ENCODE measurements around the gene TBRG1. TPM values are rescaled to one million over a fixed set of nuclear protein-coding genes. Genes with fewer than 3 reads are reported as not detected.
"Not testable (repeated sequence)": the region's sequence is repeated elsewhere in the genome, so short reads cannot be mapped to it uniquely, and the experiment has no call there.

TBRG1 gene
- polyA plus RNA-seq (ENCODE audit: insufficient read length in 3 of 3) = 10 to 100 TPM; 25.9 to 41.5 (median 30.3) TPM
- long read RNA-seq, donor 1, full-length matches to known transcripts = 3 of 3 reads
- long read RNA-seq, donor 1, partial matches to known transcripts = 0 of 3 reads
- long read RNA-seq, donor 1, other reads (novel, unspliced or antisense) = 0 of 3 reads
- long read RNA-seq, donor 2, full-length matches to known transcripts = 2 of 2 reads
- long read RNA-seq, donor 2, partial matches to known transcripts = 0 of 2 reads
- long read RNA-seq, donor 2, other reads (novel, unspliced or antisense) = 0 of 2 reads
- long read RNA-seq, donor 3, partial matches to known transcripts = 0 of 1 reads
- long read RNA-seq, donor 3, other reads (novel, unspliced or antisense) = 0 of 1 reads
- long read RNA-seq, donor 4, full-length matches to known transcripts = 4 of 14 reads
- long read RNA-seq, donor 4, partial matches to known transcripts = 10 of 14 reads
- long read RNA-seq, donor 4, other reads (novel, unspliced or antisense) = 0 of 14 reads
- long read RNA-seq, donor 5 = 0 reads
- long read RNA-seq, donor 6, partial matches to known transcripts = 16 of 18 reads
- long read RNA-seq, donor 6, other reads (novel, unspliced or antisense) = 0 of 18 reads
- long read RNA-seq, donor 7, full-length matches to known transcripts = 4 of 4 reads
- long read RNA-seq, donor 7, partial matches to known transcripts = 0 of 4 reads
- long read RNA-seq, donor 7, other reads (novel, unspliced or antisense) = 0 of 4 reads
- long read RNA-seq, donor 8, full-length matches to known transcripts = 7 of 12 reads
- long read RNA-seq, donor 8, partial matches to known transcripts = 5 of 12 reads
- long read RNA-seq, donor 8, other reads (novel, unspliced or antisense) = 0 of 12 reads
- long read RNA-seq, donor 9, full-length matches to known transcripts = 6 of 6 reads
- long read RNA-seq, donor 9, partial matches to known transcripts = 0 of 6 reads
- long read RNA-seq, donor 9, other reads (novel, unspliced or antisense) = 0 of 6 reads
- long read RNA-seq, donor 10, full-length matches to known transcripts = 2 of 2 reads
- long read RNA-seq, donor 10, partial matches to known transcripts = 0 of 2 reads
- long read RNA-seq, donor 10, other reads (novel, unspliced or antisense) = 0 of 2 reads
- long read RNA-seq, donor 11, full-length matches to known transcripts = 2 of 2 reads
- long read RNA-seq, donor 11, partial matches to known transcripts = 0 of 2 reads
- long read RNA-seq, donor 11, other reads (novel, unspliced or antisense) = 0 of 2 reads
- long read RNA-seq, donor 12, partial matches to known transcripts = 6 of 7 reads
- long read RNA-seq, donor 12, other reads (novel, unspliced or antisense) = 0 of 7 reads
- long read RNA-seq, donor 13 = 0 reads
- long read RNA-seq, donor 14, full-length matches to known transcripts = 2 of 2 reads
- long read RNA-seq, donor 14, partial matches to known transcripts = 0 of 2 reads
- long read RNA-seq, donor 14, other reads (novel, unspliced or antisense) = 0 of 2 reads
- long read RNA-seq, donor 15, partial matches to known transcripts = 0 of 2 reads
- long read RNA-seq, donor 15, other reads (novel, unspliced or antisense) = 0 of 2 reads
- long read RNA-seq, donor 16, full-length matches to known transcripts = 13 of 13 reads
- long read RNA-seq, donor 16, partial matches to known transcripts = 0 of 13 reads
- long read RNA-seq, donor 16, other reads (novel, unspliced or antisense) = 0 of 13 reads

GRCh38 chr11:124622531-124623451 is at the start of gene TBRG1:
Gene TBRG1, plus strand, starts transcription at chr11:124622864. Its CDS starts 220 bp downstream, at chr11:124623084.
- DNase-seq (ENCODE audit: extremely low read depth in 1 of 11, low read depth in 9 of 11, low spot score in 4 of 11) = peak; percentile 84 to 95 (median 91)

- DNase-seq (ENCODE audit: extremely low read depth in 1 of 11, low read depth in 9 of 11, low spot score in 4 of 11) = no peak
Observed at GRCh38 chr11:124577716-124578427, 44.8 kb upstream of the TBRG1 start.

GRCh38 chr11:124578761-124579160 is 43.9 kb upstream of the TBRG1 start:
- no peak for DNase-seq (ENCODE audit: extremely low read depth in 1 of 11, low read depth in 9 of 11, low spot score in 4 of 11)

GRCh38 chr11:124581817-124582216 is 40.8 kb upstream of the TBRG1 start:
- no peak for DNase-seq (ENCODE audit: extremely low read depth in 1 of 11, low read depth in 9 of 11, low spot score in 4 of 11)

GRCh38 chr11:124582565-124582964 is 40.1 kb upstream of the TBRG1 start:
- DNase-seq (ENCODE audit: extremely low read depth in 1 of 11, low read depth in 9 of 11, low spot score in 4 of 11) = no peak

- no peak for DNase-seq (ENCODE audit: extremely low read depth in 1 of 11, low read depth in 9 of 11, low spot score in 4 of 11)
Observed at GRCh38 chr11:124583781-124584180, 38.9 kb upstream of the TBRG1 start.

- DNase-seq (ENCODE audit: extremely low read depth in 1 of 11, low read depth in 9 of 11, low spot score in 4 of 11) = no peak
Observed at GRCh38 chr11:124584681-124585372, 37.8 kb upstream of the TBRG1 start.

- peak; percentile 28 to 60 (median 33) for DNase-seq (ENCODE audit: extremely low read depth in 1 of 11, low read depth in 9 of 11, low spot score in 4 of 11)
Observed at GRCh38 chr11:124586238-124586860, 36.3 kb upstream of the TBRG1 start.

- DNase-seq (ENCODE audit: extremely low read depth in 1 of 11, low read depth in 9 of 11, low spot score in 4 of 11) = no peak
Observed at GRCh38 chr11:124591430-124591829, 31.2 kb upstream of the TBRG1 start.

GRCh38 chr11:124592627-124593026 is 30.0 kb upstream of the TBRG1 start:
- DNase-seq (ENCODE audit: extremely low read depth in 1 of 11, low read depth in 9 of 11, low spot score in 4 of 11) = no peak

- DNase-seq (ENCODE audit: extremely low read depth in 1 of 11, low read depth in 9 of 11, low spot score in 4 of 11) = no peak
Observed at GRCh38 chr11:124595302-124595701, 27.4 kb upstream of the TBRG1 start.

- DNase-seq (ENCODE audit: extremely low read depth in 1 of 11, low read depth in 9 of 11, low spot score in 4 of 11) = no peak
Observed at GRCh38 chr11:124597626-124598025, 25.0 kb upstream of the TBRG1 start.

GRCh38 chr11:124600621-124601320 is 21.9 kb upstream of the TBRG1 start:
- DNase-seq (ENCODE audit: extremely low read depth in 1 of 11, low read depth in 9 of 11, low spot score in 4 of 11) = no peak

GRCh38 chr11:124602193-124602592 is 20.5 kb upstream of the TBRG1 start:
- DNase-seq (ENCODE audit: extremely low read depth in 1 of 11, low read depth in 9 of 11, low spot score in 4 of 11) = no peak

- not testable (repeated sequence) for DNase-seq (ENCODE audit: extremely low read depth in 1 of 11, low read depth in 9 of 11, low spot score in 4 of 11)
Observed at GRCh38 chr11:124602723-124603122, 19.9 kb upstream of the TBRG1 start.
